ENCODE measurements around the gene TCEAL7. TPM values are rescaled to one million over a fixed set of nuclear protein-coding genes. Genes with fewer than 3 reads are reported as not detected.

TCEAL7 gene
- total and polyA plus RNA-seq, 2 donors (not counting 3 experiments of a cell fraction or from before 2014, with no cell fraction given): 4.2 to 10.5 TPM

GRCh38 chrX:103356130-103356798, 26.2 kb downstream of the TCEAL7 start, which contains the start of gene TCEAL9:
TSS of gene TCEAL9 (plus strand) at chrX:103356506. CDS start at chrX:103357685, 1,179 bp downstream.
- no peaks in the 10 kb centered on the region for H4K20me1 ChIP-seq (replicated peaks; ENCODE audit: control insufficient read depth, extremely low read depth, insufficient read depth, low read length)
- H3K9me1 ChIP-seq (replicated peaks; ENCODE audit: control insufficient read depth, extremely low read depth, insufficient read depth, low read length): no peaks in the 10 kb centered on the region
- ChIA-PET POLR2A (interaction anchor here (0.7 to 2.3 kb wide), 3 partner anchors 20 to 49 kb away, joined by 3 to 7 read pairs (median 7); partner anchors contain the start of gene BEX3), CTCF (interaction anchor here (0.9 to 3.7 kb wide), 5 partner anchors 13 to 145 kb away, joined by 3 to 27 read pairs (median 7); partner anchors contain the start of genes BEX3 and TCEAL8)
- no peaks in the 10 kb centered on the region for H3K9me3 ChIP-seq (replicated peaks; ENCODE audit: control insufficient read depth, insufficient read depth, low read length)
- H3K36me3 ChIP-seq (ENCODE audit: control insufficient read depth in 2 of 2, extremely low read depth in 1 of 2, insufficient read depth in 2 of 2, low read length in 2 of 2): no peaks in the 10 kb centered on the region
- peak; percentile 79 for DNase-seq (ENCODE audit: low read depth, low spot score)
- dilution Hi-C loops (cut with MboI; ENCODE audit: extremely low pct_ligation_motif_present, low sequenced_read_pairs) (no loop called here), intact Hi-C loops (cut with micrococcal nuclease) (loop anchor here (1.0 to 5.0 kb wide), 2 partner anchors 48 to 106 kb away; no protein-coding TSS in a partner anchor)
- no peak for TF ChIP-seq MYC (IDR thresholded peaks at IDR 0.05; ENCODE audit: low read depth, low read length)
- no peak for TF ChIP-seq EZH2 (IDR thresholded peaks at IDR 0.05; ENCODE audit: borderline replicate concordance, low read depth, low read length, severe bottlenecking)
- no peak for TF ChIP-seq MAX (IDR thresholded peaks at IDR 0.05; ENCODE audit: insufficient read depth, insufficient read length)
- no peak for TF ChIP-seq GATA2 (IDR thresholded peaks at IDR 0.05; ENCODE audit: insufficient read depth, insufficient read length, low read depth, low read length)
- no peak for TF ChIP-seq JUN (IDR thresholded peaks at IDR 0.05; ENCODE audit: borderline replicate concordance, insufficient read depth, insufficient read length, low read depth)
- peak; percentile 78 for TF ChIP-seq POLR2A (IDR thresholded peaks at IDR 0.05; ENCODE audit: low read depth, low read length)
- TF ChIP-seq POLR2AphosphoS5 (IDR thresholded peaks at IDR 0.05; ENCODE audit: insufficient read depth, low read depth, low read length): peak; percentile 76
- TF ChIP-seq FOS (IDR thresholded peaks at IDR 0.05; ENCODE audit: borderline replicate concordance, insufficient read depth, low read length): no peak
- TF ChIP-seq CTCF (IDR thresholded peaks at IDR 0.05; ENCODE audit: extremely low read depth in 1 of 2, insufficient read depth in 1 of 2, low read depth in 1 of 2, low read length in 2 of 2): no peak
- H3K4me3 ChIP-seq (replicated peaks in 1 of 3; ENCODE audit: insufficient read depth in 1 of 3, low read depth in 1 of 3, low read length in 3 of 3): peak within 1 kb of the TSS; percentile 81 to 97 (median 90)
- H3K27me3 ChIP-seq (ENCODE audit: control insufficient read depth in 2 of 2, insufficient read depth in 2 of 2, low read length in 2 of 2): no peaks in the 10 kb centered on the region
- FAIRE-seq: peak; percentile 87
- peak within 1 kb of the TSS; percentile 98 for H3K9ac ChIP-seq (replicated peaks; ENCODE audit: extremely low read depth, insufficient read depth, low read length)
- peak within 1 kb of the TSS; percentile 77 for H3K4me2 ChIP-seq (ENCODE audit: insufficient read depth, low read length)
- peaks cover 20% of the 10 kb centered on the region for H3K79me2 ChIP-seq (ENCODE audit: control insufficient read depth, insufficient read depth, low read length)
- H3K4me1 ChIP-seq (ENCODE audit: control insufficient read depth, extremely low read depth, insufficient read depth, low read length): peaks cover 18% of the 10 kb centered on the region
- H2AFZ ChIP-seq (ENCODE audit: low read depth, low read length): peak within 1 kb of the TSS; percentile 83
- BruUV-seq (replicated peaks): no TSS peak
- peak within 1 kb of the TSS; percentile 91 for H3K27ac ChIP-seq (ENCODE audit: insufficient read depth, low read depth, low read length)
